ENCODE results near the gene AP2A1. TPM values are rescaled to one million over a fixed set of nuclear protein-coding genes. Genes with fewer than 3 reads are reported as not detected.

The AP2A1 gene
- total RNA-seq: 10 to 100 TPM; 90.3 to 91.8 TPM

DNA sequence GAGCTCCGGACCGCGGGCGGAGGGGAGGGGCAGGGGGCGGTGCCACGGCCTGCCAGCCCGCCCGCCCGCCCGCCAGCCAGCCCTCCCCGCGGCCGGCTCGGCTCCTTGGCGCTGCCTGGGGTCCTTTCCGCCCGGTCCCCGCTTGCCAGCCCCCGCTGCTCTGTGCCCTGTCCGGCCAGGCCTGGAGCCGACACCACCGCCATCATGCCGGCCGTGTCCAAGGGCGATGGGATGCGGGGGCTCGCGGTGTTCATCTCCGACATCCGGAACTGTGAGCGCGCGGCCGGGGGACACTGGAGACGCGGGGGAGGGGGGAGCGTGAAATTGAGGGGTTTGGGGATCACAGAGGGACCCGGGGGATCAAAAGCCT is at the start of gene AP2A1:
Gene AP2A1, plus strand, starts transcription at position 72 of the 370 bp plus-strand sequence. Its CDS starts 133 bp downstream, at position 205.
- ChIA-PET CTCF (interaction anchor here (0.6 to 0.7 kb wide), 3 partner anchors 14 to 87 kb away, joined by 3 to 4 read pairs (median 3); no protein-coding TSS in a partner anchor), POLR2A (interaction anchor here (0.5 to 1.6 kb wide), 6 partner anchors 18 to 432 kb away, joined by 3 to 14 read pairs (median 4); partner anchors contain the start of genes CD37 and FUZ)

- ChIA-PET CTCF (interaction anchor here (1.0 to 1.2 kb wide), 2 partner anchors 68 to 87 kb away, joined by 4 to 5 read pairs; no protein-coding TSS in a partner anchor), POLR2A (interaction anchor here (0.6 kb wide), 1 partner anchor 203 kb away, joined by 3 read pairs; no protein-coding TSS in a partner anchor)
Measured at GRCh38 chr19:49718511-49718910, 48.3 kb upstream of the AP2A1 start.

DNA sequence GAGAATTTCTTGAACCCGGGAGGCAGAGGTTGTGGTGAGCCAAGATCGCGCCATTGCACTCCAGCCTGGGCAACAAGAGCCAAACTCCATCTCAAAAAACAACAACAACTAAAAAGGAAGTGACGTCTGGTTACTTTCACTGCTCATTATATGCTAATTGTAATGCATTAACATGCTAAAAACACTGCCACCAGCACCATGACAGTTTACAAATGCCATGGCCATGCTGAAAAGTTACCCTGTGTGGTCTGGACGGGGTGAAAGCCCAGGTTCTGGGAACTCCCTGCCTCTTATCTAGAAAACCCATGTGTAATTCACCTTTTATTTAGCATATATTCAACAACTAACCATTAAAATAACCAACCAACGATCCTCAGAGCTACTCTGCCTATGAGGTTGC is 47.8 kb upstream of the AP2A1 start:
- ChIA-PET CTCF (no interaction called here), POLR2A (no interaction called here)

- CTCF ChIA-PET: interaction anchor here (0.6 kb wide), 1 partner anchor 32 kb away, joined by 4 read pairs; no protein-coding TSS in a partner anchor
- POLR2A ChIA-PET: interaction anchor here (0.6 kb wide), 3 partner anchors 12 to 89 kb away, joined by 3 to 4 read pairs (median 4); no protein-coding TSS in a partner anchor
Measured at GRCh38 chr19:49719420-49719819, 47.4 kb upstream of the AP2A1 start.

GRCh38 chr19:49727217-49728030 is 39.4 kb upstream of the AP2A1 start:
- ChIA-PET CTCF (interaction anchor here (1.7 kb wide), 1 partner anchor 10 kb away, joined by 6 read pairs; no protein-coding TSS in a partner anchor), POLR2A (no interaction called here)

GRCh38 chr19:49730166-49730565 is 36.6 kb upstream of the AP2A1 start:
- ChIA-PET POLR2A (no interaction called here), CTCF (no interaction called here)

DNA sequence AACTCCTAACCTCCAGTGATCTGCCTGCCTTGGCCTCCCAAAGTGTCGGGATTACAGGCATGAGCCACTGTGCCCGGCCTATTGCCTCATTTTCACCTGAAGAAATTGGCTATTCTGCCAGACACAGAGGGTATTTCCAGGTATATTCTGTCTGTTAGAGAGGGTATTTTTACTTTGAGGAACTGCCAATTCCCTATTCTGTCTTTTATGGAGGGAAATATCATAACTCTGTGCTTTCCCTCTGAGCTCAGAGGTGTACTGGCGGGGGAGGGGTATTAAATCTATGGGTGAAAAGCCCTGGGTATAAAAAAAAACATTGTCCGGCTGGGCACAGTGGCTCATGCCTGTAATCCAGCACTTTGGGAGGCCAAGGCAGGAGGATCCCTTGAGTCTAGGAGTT is 28.5 kb upstream of the AP2A1 start:
- CTCF ChIA-PET: no interaction called here

DNA sequence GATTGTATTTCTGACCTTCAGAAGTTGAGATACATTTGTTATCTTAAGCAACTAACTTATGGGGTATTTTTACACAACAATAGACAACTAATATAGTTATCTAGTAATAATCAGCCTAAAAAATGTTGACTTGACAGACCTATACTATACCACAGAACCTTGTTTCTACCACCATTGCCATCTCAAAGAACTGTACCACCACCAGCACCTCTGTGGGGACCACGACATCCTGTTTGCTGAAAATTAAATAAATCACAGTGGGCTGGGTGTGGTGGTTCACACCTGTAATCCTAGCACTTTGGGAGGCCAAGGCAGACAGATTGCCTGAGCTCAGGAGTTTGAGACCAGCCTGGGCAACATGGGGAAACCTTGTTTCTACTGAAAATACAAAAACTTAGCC is 27.7 kb upstream of the AP2A1 start:
- POLR2A ChIA-PET: no interaction called here
- CTCF ChIA-PET: no interaction called here

More for the DNA sequence above, 28.5 kb upstream of the AP2A1 start:
- POLR2A ChIA-PET: interaction anchor here (0.6 kb wide), 1 partner anchor 29 kb away, joined by 5 read pairs; no protein-coding TSS in a partner anchor

- ChIA-PET CTCF (no interaction called here), POLR2A (no interaction called here)
Measured at GRCh38 chr19:49739933-49740332, 26.9 kb upstream of the AP2A1 start.

DNA sequence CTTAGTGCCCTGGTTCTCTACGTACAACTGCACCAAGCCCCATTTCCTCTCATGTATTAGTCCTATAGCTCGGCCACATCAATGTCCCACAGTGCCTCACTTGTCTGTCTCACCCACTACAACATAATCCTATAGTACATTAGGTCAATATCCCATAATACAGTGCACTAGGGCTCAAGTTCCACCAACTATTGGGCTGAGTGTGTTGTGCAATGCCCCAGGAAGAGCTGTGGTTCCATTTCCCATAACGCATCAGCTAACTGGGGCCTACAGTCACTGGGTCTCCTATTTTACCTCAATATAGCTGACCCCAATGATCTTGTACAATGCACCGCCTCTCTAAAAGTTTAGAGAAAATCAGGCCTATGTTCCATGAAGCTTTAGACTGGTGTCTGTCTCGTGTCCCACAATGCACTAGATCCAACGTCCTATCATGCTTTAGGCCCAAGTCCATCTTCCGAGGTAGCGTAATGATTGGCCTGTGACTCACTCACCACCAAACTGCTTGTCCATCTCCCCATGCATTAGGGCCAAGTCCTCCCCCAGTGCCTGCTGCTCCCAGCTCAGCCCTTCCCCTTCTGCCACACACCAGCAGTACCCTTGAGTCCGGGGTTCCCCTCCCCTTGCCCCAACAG is 25.5 kb upstream of the AP2A1 start:
- CTCF ChIA-PET: interaction anchor here (1.2 kb wide), 1 partner anchor 197 kb away, joined by 3 read pairs; no protein-coding TSS in a partner anchor
- POLR2A ChIA-PET: interaction anchor here (0.6 kb wide), 1 partner anchor 10 kb away, joined by 3 read pairs; no protein-coding TSS in a partner anchor

GRCh38 chr19:49744946-49745381 is 21.8 kb upstream of the AP2A1 start:
- POLR2A ChIA-PET: no interaction called here
- CTCF ChIA-PET: interaction anchor here (1.0 kb wide), 1 partner anchor 67 kb away, joined by 5 read pairs; no protein-coding TSS in a partner anchor

DNA sequence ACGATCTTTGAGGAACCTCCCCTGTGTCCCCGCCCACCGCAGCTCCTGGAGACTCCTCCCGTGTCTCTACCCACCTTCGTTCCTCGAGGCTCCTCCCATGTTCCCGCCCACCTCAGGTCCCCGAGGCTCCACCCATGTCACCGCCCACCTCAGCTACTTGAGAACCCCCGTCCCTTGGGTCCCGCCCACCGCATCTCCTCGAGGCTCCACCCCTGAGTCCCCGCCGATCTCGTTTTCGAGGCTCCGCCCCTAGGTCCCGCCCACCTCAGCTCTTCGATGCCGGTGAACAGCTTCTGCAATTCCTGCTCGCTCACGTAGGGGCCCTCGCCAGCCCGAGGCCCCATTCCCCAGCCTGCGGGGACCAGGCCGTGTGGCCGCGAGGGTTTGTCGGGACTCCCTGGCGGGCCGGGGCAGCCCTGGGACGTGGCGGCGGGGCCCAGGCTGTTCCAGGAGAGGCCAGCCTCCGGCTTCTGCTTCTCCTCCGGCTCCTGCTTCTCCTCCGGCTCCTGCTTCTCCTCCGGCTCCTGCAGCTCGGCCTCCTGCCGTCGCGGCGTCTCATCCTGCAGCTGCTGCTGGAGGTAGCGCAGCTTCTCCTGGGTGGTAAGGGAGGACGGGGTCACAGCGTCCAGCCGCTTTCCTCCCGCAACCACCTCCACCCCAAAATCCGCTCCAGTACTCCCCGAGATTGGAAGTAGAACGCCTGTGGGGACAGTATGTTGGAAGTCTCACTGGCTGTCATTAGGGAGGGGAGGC is 20.4 kb upstream of the AP2A1 start:
- POLR2A ChIA-PET: interaction anchor here (0.6 kb wide), 1 partner anchor 27 kb away, joined by 4 read pairs; no protein-coding TSS in a partner anchor
- CTCF ChIA-PET: interaction anchor here (0.5 kb wide), 1 partner anchor 107 kb away, joined by 4 read pairs; no protein-coding TSS in a partner anchor

- ChIA-PET CTCF (interaction anchor here (0.7 kb wide), 1 partner anchor 32 kb away, joined by 3 read pairs; no protein-coding TSS in a partner anchor), POLR2A (interaction anchor here (0.7 kb wide), 1 partner anchor 18 kb away, joined by 14 read pairs; the partner anchor contains the start of gene AP2A1)
Measured at GRCh38 chr19:49749055-49749716, 17.6 kb upstream of the AP2A1 start.

GRCh38 chr19:49749771-49750170 is 17.0 kb upstream of the AP2A1 start:
- ChIA-PET CTCF (no interaction called here), POLR2A (no interaction called here)

- POLR2A ChIA-PET: no interaction called here
- CTCF ChIA-PET: no interaction called here
Measured at GRCh38 chr19:49752701-49753100, 14.1 kb upstream of the AP2A1 start.

DNA sequence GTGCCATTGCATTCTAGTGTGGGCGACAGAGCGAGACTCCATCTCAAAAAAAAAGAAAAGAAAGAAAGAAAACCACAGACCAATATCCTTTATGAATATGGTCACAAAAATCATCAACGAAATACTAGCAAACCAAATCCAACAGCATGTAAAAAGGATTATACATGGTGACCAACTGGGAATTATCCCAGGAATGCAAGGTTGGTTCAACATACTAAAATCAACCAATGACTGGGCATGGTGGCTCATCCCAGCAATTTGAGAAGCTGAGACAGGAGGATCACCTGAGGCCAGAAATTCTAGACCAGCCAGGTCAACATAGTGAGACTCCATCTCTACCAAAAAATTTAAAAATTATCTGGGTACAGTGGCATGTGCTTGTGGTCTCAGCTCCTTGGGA is 10.8 kb upstream of the AP2A1 start:
- CTCF ChIA-PET: no interaction called here
- POLR2A ChIA-PET: no interaction called here

GRCh38 chr19:49758292-49758691 is 8.5 kb upstream of the AP2A1 start:
- ChIA-PET CTCF (interaction anchor here (1.1 kb wide), 1 partner anchor 18 kb away, joined by 4 read pairs; no protein-coding TSS in a partner anchor), POLR2A (no interaction called here)

GRCh38 chr19:49761249-49761624 is 5.6 kb upstream of the AP2A1 start:
- ChIA-PET CTCF (interaction anchor here (1.0 kb wide), 1 partner anchor 44 kb away, joined by 3 read pairs; no protein-coding TSS in a partner anchor), POLR2A (interaction anchor here (0.5 kb wide), 1 partner anchor 419 kb away, joined by 6 read pairs; no protein-coding TSS in a partner anchor)

All from activated CD8-positive, alpha-beta memory T cell treated with anti-CD3 and anti-CD28 coated beads for 36 hours (primary cell).